HepG2 (cell line): Measurements from ENCODE around the gene ZFPL1. TPM values are rescaled to one million over a fixed set of nuclear protein-coding genes. Genes with fewer than 3 reads are reported as not detected.

Source experiments
- FOXP4 ChIP-seq: sonication (generic); formaldehyde crosslinking; IDR thresholded peaks from 2 replicates; pipeline ENCODE4 v1.4.0; 2020; ENCODE audit warnings: missing genetic modification reagents
- HNF1A ChIP-seq, 2 experiments: sonication (generic) in 1 of 2; formaldehyde crosslinking in 1 of 2; IDR thresholded peaks; 2 replicates each; pipeline versions ENCODE4 v1.4.0 to v1.6.1; 2016 to 2020; ENCODE audit warnings: borderline replicate concordance in 1 of 2, low read depth in 1 of 2, mild to moderate bottlenecking in 1 of 2, missing genetic modification reagents in 1 of 2
- KDM4B ChIP-seq: sonication (generic); formaldehyde crosslinking; IDR thresholded peaks from 2 replicates; pipeline ENCODE4 v1.4.0; 2020; ENCODE audit warnings: missing genetic modification reagents
- MEIS2 ChIP-seq: sonication (generic); formaldehyde crosslinking; IDR thresholded peaks from 2 replicates; pipeline ENCODE4 v1.9.0; 2021; ENCODE audit warnings: mild to moderate bottlenecking, missing genetic modification reagents
- MIXL1 ChIP-seq: IDR thresholded peaks from 2 replicates; pipeline ENCODE4 v1.6.1; 2016
- RFX5 ChIP-seq: IDR thresholded peaks from 2 replicates; pipeline ENCODE4 v1.6.1; 2011; ENCODE audit warnings: low read depth, low read length, improper control_type of control experiment
- ZHX2 ChIP-seq, 2 experiments: sonication (generic) in 1 of 2; formaldehyde crosslinking in 1 of 2; IDR thresholded peaks; 2 replicates each; pipeline versions ENCODE4 v1.6.1 to v1.9.0; 2014 to 2022; ENCODE audit warnings: antibody characterized with exemption in 1 of 2, borderline replicate concordance in 1 of 2, inconsistent platforms in 1 of 2, low read depth in 1 of 2, missing genetic modification reagents in 1 of 2
- ZNF124 ChIP-seq: sonication (generic); formaldehyde crosslinking; IDR thresholded peaks from 2 replicates; pipeline ENCODE4 v1.4.0; 2020; ENCODE audit warnings: missing genetic modification reagents
- ZNF503 ChIP-seq: sonication (generic); formaldehyde crosslinking; IDR thresholded peaks from 2 replicates; pipeline ENCODE4 v1.4.0; 2020; ENCODE audit warnings: missing genetic modification reagents
- ZNF556 ChIP-seq: sonication (generic); formaldehyde crosslinking; IDR thresholded peaks from 2 replicates; pipeline ENCODE4 v1.4.0; 2020; ENCODE audit warnings: mild to moderate bottlenecking, missing genetic modification reagents, borderline replicate concordance
- ZNF674 ChIP-seq: sonication (generic); formaldehyde crosslinking; IDR thresholded peaks from 2 replicates; pipeline ENCODE4 v1.5.0; 2020; ENCODE audit warnings: low read depth, mild to moderate bottlenecking, missing genetic modification reagents
- polyA plus RNA-seq, 8 experiments: library from polyadenylated mRNA; depleted of rRNA in 3 of 8; stranded (reverse) in 7 of 8; unstranded in 1 of 8; fragments of >200 nt; fragmentation: Illumina TruSeq in 4 of 8; extraction: Trizol in 4 of 8; gene quantifications; 2 replicates each; pipeline versions ENCODE4 v1.2.1 to v1.2.3, GENCODE V29; 2011 to 2016; ENCODE audit warnings: low read depth in 4 of 8, missing spikeins in 1 of 8, mixed read lengths in 1 of 8; ENCODE audit not compliant: insufficient read depth in 1 of 8
- total RNA-seq, 5 experiments: library from RNA; depleted of rRNA; stranded (reverse); fragments of >200 nt; fragmentation: Illumina TruSeq; extraction: Trizol; gene quantifications; 2 replicates each; pipeline ENCODE4 v1.2.3, GENCODE V29; 2016; ENCODE audit warnings: low read depth in 1 of 5

The ZFPL1 gene
- total and polyA plus RNA-seq, 2 of the 13 experiments (the other 11 are each of a cell fraction or from before 2014, with no cell fraction given) = 32.2 to 56.0 TPM

- TF ChIP-seq MIXL1 (CRISPR knock-in tag) (peak; percentile 41; the same call in 1 of the 2 replicates), HNF1A (IDR thresholded peaks at IDR 0.05; ENCODE audit: low read depth) (peak; percentile 42; the same call in 1 of the 2 replicates), HNF1A (CRISPR knock-in tag; IDR thresholded peaks at IDR 0.05; ENCODE audit: borderline replicate concordance) (peak; percentile 79), RFX5 (peak; percentile 57; the same call in 1 of the 2 replicates), KDM4B (0 out of 2 replicates have a peak, but pooled peaks have one; percentile 64), ZNF503 (CRISPR knock-in tag) (0 out of 2 replicates have a peak, but pooled peaks have one; percentile 7), ZHX2 (IDR thresholded peaks at IDR 0.05; ENCODE audit: low read depth) (peak; percentile 97), ZHX2 (CRISPR knock-in tag; IDR thresholded peaks at IDR 0.05; ENCODE audit: borderline replicate concordance) (no peak), ZNF674 (no peak), MEIS2 (CRISPR knock-in tag) (no peak), ZNF124 (CRISPR knock-in tag) (0 out of 2 replicates have a peak, but pooled peaks have one; percentile 22), ZNF556 (CRISPR knock-in tag) (peak; percentile 85; the same call in 1 of the 2 replicates), FOXP4 (CRISPR knock-in tag) (peak; percentile 18; the same call in 1 of the 2 replicates)
These were observed 38.1 kb downstream of the ZFPL1 start, which contains the start of the genes FAU and MRPL49 (continued) for GRCh38 chr11:65121865-65122696.
